ENCODE data around the gene PSMG1. TPM values are rescaled to one million over a fixed set of nuclear protein-coding genes. Genes with fewer than 3 reads are reported as not detected.

Gene PSMG1
- total RNA-seq, 4 donors from 2014 or later: 8.1 to 26.7 (median 18.4) TPM

- H3K4me3 ChIP-seq: no peak overlapping the region
- no peak overlapping the region for H3K27ac ChIP-seq
- H3K27me3 ChIP-seq: no peaks in the 10 kb centered on the region
- H3K9me3 ChIP-seq: peaks cover 0 to 7% (median 0%) of the 10 kb centered on the region in 4 donors
- H3K4me1 ChIP-seq: no peaks in the 10 kb centered on the region
- TF ChIP-seq, protein P1, sequence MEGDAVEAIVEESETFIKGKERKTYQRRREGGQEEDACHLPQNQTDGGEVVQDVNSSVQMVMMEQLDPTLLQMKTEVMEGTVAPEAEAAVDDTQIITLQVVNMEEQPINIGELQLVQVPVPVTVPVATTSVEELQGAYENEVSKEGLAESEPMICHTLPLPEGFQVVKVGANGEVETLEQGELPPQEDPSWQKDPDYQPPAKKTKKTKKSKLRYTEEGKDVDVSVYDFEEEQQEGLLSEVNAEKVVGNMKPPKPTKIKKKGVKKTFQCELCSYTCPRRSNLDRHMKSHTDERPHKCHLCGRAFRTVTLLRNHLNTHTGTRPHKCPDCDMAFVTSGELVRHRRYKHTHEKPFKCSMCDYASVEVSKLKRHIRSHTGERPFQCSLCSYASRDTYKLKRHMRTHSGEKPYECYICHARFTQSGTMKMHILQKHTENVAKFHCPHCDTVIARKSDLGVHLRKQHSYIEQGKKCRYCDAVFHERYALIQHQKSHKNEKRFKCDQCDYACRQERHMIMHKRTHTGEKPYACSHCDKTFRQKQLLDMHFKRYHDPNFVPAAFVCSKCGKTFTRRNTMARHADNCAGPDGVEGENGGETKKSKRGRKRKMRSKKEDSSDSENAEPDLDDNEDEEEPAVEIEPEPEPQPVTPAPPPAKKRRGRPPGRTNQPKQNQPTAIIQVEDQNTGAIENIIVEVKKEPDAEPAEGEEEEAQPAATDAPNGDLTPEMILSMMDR (IDR thresholded peaks at IDR 0.05): no peak
- TF ChIP-seq EP300 (IDR thresholded peaks at IDR 0.05): no peak
- TF ChIP-seq POLR2A (IDR thresholded peaks at IDR 0.05): no peak
- no peaks in the 10 kb centered on the region for H3K36me3 ChIP-seq
- DNase-seq (ENCODE audit: low spot score in 2 of 2): no peak
Observed at GRCh38 chr21:39149882-39150281, 33.4 kb downstream of the PSMG1 start.

GRCh38 chr21:39148975-39149374 is 34.3 kb downstream of the PSMG1 start:
- DNase-seq (ENCODE audit: low spot score in 2 of 2): no peak
- TF ChIP-seq, protein P1 (IDR thresholded peaks at IDR 0.05): no peak
- no peak for TF ChIP-seq POLR2A (IDR thresholded peaks at IDR 0.05)
- no peak for TF ChIP-seq EP300 (IDR thresholded peaks at IDR 0.05)
- 57 to 74% methylated on average over 2 of the region's 2 CpGs for WGBS, 2 donors

DNA sequence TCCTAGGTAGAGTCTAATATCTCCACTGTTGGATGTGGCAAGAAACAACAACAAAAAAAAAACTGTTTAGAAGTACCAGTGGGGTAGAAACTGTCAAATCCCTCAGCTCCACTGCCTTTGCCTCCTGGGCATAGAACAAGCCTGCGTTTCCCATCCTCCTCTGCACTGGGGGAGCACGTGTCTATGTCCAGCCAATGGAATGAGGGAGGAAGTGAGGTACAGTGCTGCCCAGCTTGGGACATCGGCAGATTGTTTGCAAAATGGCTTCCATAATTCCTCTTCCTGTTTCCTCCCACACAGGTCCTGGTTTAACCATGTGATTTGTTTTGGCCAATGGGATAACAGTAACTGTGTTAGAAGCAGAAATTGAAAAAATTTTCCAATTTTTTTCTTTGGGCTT is 39.1 kb downstream of the PSMG1 start:
- H3K36me3 ChIP-seq: no peaks in the 10 kb centered on the region
- no peak overlapping the region for H3K4me3 ChIP-seq
- no peak overlapping the region for H3K27ac ChIP-seq
- no peak for TF ChIP-seq EP300 (IDR thresholded peaks at IDR 0.05)
- TF ChIP-seq POLR2A (IDR thresholded peaks at IDR 0.05): no peak
- no peaks in the 10 kb centered on the region for H3K27me3 ChIP-seq
- no peaks in the 10 kb centered on the region for H3K4me1 ChIP-seq
- peaks cover 0 to 11% (median 0%) of the 10 kb centered on the region in 4 donors for H3K9me3 ChIP-seq
- DNase-seq (ENCODE audit: low spot score in 2 of 2): no peak
- 74 to 88% methylated on average over 3 of the region's 3 CpGs for WGBS, 2 donors

More at GRCh38 chr21:39148975-39149374, 34.3 kb downstream of the PSMG1 start:
- no peaks in the 10 kb centered on the region for H3K4me1 ChIP-seq
- no peaks in the 10 kb centered on the region for H3K36me3 ChIP-seq
- no peak overlapping the region for H3K4me3 ChIP-seq
- no peaks in the 10 kb centered on the region for H3K27me3 ChIP-seq
- H3K9me3 ChIP-seq: peaks cover 0 to 11% (median 0%) of the 10 kb centered on the region in 4 donors
- no peak overlapping the region for H3K27ac ChIP-seq

GRCh38 chr21:39142972-39143371 is 40.3 kb downstream of the PSMG1 start:
- H3K4me3 ChIP-seq: no peak overlapping the region
- no peak for DNase-seq (ENCODE audit: low spot score in 2 of 2)
- WGBS, 2 donors: 73 to 84% methylated on average over 3 of the region's 3 CpGs
- H3K4me1 ChIP-seq: peaks cover 0 to 8% (median 0%) of the 10 kb centered on the region in 4 donors
- TF ChIP-seq EP300 (IDR thresholded peaks at IDR 0.05) (no peak), POLR2A (IDR thresholded peaks at IDR 0.05) (no peak)
- TF ChIP-seq, protein P1 (IDR thresholded peaks at IDR 0.05): no peak
- H3K36me3 ChIP-seq: no peaks in the 10 kb centered on the region
- H3K9me3 ChIP-seq: peaks cover 0 to 11% (median 0%) of the 10 kb centered on the region in 4 donors
- H3K27me3 ChIP-seq: no peaks in the 10 kb centered on the region
- H3K27ac ChIP-seq: no peak overlapping the region

DNA sequence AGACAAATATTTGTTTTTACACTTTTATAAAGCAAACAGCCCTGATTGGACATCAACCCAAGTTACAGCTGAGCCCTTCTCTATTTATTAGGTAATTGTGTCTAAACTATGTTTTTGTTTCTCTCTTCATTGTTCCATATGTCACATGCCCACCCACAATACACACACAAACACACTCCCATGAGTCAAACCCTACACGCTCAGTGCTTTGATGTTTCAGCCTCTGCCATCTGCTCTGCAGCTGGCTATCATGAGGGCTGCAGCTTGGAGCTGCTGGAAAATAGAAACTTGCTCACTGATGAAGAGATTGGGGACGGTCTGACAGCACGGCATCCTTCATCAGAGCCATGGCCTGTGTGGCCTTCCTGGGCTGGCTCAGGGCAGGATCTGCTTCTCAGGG is 41.7 kb downstream of the PSMG1 start:
- Histone ChIP-seq H3K9me3 (peaks cover 0 to 11% (median 0%) of the 10 kb centered on the region in 4 donors), H3K4me3 (no peak overlapping the region), H3K27me3 (no peaks in the 10 kb centered on the region), H3K27ac (no peak overlapping the region), H3K36me3 (no peaks in the 10 kb centered on the region), H3K4me1 (peaks cover 0 to 23% (median 0%) of the 10 kb centered on the region in 4 donors)
- WGBS, 2 donors: 79 to 84% methylated on average over 3 of the region's 3 CpGs
- TF ChIP-seq POLR2A (IDR thresholded peaks at IDR 0.05): no peak
- TF ChIP-seq, protein P1 (IDR thresholded peaks at IDR 0.05): no peak
- TF ChIP-seq EP300 (IDR thresholded peaks at IDR 0.05): no peak
- no peak for DNase-seq (ENCODE audit: low spot score in 2 of 2)
